Hypothalamus (tissue), 51 donors: ENCODE results near the gene KCNAB1.

ENCODE experiments used
- DNase-seq, 51 donors: peaks; one replicate each; lab custom pipeline; 2025; lab: John Stamatoyannopoulos, UW

KCNAB1 gene

DNA sequence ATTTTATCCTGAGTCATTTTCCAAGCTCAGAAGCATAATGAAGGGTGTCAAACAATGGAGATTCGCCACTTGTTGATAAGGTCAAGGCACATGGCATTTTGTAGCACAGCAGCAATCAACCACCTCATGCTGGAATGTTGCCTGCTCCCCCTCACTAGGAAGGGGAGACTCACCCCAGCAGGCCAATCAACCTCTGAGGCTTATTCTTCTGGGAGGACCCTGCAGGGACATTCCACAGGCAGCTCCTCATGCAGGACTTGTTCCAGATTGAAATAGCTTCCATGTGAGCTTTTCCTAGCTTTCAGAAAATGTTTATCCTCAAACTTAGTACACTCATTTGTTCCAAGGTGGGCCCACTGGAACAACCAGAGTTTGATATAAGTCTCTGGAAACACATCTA is 356.9 kb downstream of the KCNAB1 start:
- DNase-seq: no peak

DNA sequence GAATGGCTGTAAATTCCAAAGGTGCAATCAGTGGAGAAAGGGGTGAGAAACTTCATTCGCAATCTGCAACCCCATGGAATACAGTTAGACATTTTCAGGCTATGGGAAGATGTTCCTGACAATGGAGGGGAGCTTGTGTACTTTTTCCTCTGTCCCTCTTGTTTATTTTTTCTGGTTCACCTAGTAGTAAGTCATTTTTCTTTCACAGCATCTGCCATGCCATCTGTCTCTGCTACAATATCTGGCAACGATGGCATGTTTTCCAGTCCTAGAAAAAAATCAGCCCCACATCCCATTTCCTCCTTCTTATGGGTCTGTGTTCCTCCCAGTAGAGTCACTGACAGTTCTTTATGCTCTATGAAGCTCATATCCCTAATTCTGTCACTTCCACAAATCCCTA is 358.5 kb downstream of the KCNAB1 start:
- no peak for DNase-seq

DNA sequence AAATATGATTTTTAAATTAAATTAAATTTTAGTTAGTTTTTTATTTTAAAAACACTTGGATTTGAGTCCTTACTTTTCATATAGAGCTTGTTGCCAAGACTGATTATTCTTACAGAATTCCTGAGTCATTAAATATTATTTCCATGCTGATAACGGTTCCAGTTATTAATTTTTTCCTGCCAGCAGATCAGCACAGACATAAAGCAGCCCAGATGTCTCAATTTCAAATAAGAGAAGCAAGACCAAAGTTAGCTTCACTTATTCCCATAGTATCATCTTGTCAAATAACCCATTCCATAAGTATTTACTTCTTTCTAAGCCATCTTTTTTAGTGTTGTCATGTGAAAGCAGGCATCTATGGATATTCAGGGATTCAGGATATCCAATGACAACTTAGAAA is 359.2 kb downstream of the KCNAB1 start:
- DNase-seq: no peak

DNA sequence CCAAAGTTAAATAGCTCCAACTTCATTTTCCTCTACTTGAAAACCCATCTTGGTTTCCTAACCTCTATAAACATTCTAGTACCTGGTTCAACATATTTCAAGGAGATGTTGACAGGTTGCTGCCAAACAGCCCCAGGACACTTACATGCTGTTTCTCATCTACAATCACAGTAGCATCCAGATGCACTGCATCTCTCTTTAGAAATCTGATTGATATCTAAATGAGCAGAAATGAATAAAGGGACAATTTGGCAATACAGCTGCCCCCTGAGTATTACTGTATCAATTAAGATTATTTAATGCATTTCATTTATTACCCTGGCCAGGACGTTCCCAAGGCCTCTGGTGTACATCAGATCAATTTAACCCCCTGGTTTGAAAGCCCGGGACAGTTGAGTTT is 360.6 kb downstream of the KCNAB1 start:
- DNase-seq: no peak

DNA sequence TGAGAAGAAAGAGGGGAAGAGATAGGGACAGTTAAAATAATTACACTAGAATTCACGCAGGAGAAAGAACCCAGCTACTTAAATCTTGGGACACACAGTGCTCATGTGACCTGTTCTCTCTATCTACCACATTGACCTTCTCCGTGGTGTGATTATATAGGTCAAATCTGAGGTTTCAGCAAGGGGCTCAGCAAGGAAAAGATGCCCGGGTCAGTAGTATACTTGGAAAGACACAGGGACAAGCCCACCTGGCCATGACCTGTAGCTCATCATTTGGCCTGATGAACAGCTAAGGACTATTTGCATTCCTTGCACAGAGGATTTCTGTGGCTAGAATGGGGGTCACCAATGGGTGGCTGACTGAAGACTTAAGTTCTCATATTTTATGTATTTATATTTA is 362.6 kb downstream of the KCNAB1 start:
- DNase-seq: no peak

DNA sequence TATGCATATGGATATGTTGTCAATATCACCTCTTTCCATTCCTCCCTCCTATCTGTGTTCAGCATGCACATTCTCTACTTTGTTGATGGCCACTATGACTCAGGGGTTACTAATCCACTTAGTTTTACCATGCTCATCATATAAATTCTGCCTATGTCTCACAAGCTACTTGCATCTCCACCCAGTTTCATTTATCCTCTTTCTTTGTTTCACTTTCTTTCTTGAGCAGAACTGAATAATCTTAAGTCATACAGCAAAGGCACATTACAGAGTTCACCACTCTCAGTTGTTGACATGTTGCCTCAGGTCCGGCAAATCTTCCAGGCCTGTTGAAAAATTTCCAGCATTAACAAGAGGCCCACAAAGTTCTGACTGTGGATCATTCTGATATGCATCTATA is 363.0 kb downstream of the KCNAB1 start:
- no peak for DNase-seq

- peak in 3 of 51 donors; percentile 1 to 31 (median 28) for DNase-seq
Measured at GRCh38 chr3:156483961-156484787, 363.8 kb downstream of the KCNAB1 start.

- no peak for DNase-seq
Measured at GRCh38 chr3:156488767-156489166, 368.4 kb downstream of the KCNAB1 start.

DNA sequence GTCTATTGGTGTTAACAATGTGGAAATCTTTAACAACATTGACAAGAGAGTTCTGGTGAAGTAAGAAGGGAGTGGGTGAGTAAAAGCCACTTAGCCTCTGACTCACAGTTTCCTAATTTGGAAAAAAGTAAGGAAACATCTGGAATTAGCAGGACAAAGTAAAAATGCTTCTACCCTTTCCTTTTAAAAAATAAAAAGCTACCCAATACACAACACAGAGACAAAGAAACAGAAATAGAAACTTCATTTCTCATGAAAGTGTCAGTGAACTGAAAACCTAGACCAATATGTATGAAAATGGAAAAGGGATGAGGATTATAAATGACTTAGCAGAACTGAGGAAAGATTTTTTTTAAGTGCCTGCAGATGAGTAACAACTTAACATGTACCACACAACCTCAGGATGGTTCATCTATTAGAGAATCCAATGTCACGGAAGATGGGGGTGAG is 369.1 kb downstream of the KCNAB1 start:
- DNase-seq: no peak

- no peak for DNase-seq
Measured at GRCh38 chr3:156491192-156491591, 370.8 kb downstream of the KCNAB1 start.

DNA sequence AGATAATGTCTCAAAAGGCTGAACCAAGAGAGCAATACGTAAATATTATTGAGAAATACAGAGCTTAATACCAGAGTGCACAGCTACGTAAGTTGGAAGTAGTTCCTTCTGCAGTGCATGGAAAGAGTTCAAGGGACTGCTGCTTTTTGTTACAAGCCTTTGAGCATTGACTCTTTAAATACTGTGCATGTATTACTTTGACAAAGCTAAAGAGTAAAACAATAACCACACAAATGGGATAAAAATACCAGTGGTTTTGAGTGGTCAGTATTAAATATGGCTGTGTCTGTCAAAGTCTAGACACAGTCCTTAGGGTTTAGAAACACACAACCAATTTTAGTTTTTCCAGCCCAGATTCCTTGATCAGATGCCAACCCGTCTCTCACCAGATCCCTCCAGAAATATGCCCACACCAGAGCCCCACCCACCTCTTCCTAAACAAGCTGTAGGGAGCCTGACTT is 372.5 kb downstream of the KCNAB1 start:
- no peak for DNase-seq

DNA sequence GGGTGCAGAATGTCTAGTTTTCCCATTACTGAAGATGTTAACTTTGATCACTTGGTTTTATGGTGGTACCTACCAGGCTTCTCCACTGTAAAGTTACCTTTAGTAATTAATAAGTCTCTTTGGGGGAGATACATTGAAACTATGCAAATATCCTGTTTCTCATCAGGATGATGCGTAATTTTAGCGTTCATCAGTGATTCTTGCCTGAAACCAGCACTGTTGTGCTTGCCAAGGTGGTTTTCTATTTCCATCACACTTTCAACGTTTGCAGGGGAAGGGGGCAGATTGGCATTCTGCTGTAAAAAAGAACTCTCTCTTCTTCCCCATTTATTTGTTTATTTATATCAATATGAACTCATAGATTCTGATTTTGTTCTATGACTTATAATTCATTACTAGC is 373.5 kb downstream of the KCNAB1 start:
- no peak for DNase-seq

- DNase-seq: no peak
Measured at GRCh38 chr3:156495816-156496215, 375.4 kb downstream of the KCNAB1 start.

GRCh38 chr3:156497326-156497725 is 376.9 kb downstream of the KCNAB1 start:
- no peak for DNase-seq

- no peak for DNase-seq
Measured at GRCh38 chr3:156498307-156498706, 377.9 kb downstream of the KCNAB1 start.

GRCh38 chr3:156507285-156507684 is 386.9 kb downstream of the KCNAB1 start:
- no peak for DNase-seq

GRCh38 chr3:156509189-156510174 is 389.1 kb downstream of the KCNAB1 start:
- DNase-seq: peak in 2 of 51 donors; percentile 7 to 69

- no peak for DNase-seq
Measured at GRCh38 chr3:156511987-156512677, 391.8 kb downstream of the KCNAB1 start.

DNA sequence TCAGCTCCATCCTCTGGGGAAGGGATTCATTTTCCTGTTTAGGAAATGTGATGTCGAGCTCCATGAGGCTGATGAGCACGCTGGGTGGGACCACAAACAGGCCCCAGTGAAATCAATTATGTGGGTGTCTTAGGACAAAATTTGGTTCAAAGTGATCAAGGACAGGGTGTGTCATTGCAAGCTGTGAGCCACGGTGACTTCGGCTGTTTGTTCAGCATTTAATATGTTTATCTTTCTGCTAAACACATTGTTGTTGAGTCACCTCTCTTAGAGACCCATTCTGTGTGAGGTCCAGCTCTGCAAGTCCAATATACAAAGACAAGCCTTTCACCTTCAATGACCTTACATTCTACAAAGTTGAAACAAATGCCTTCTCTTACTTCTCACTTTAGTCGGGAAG is 393.2 kb downstream of the KCNAB1 start:
- no peak for DNase-seq

DNA sequence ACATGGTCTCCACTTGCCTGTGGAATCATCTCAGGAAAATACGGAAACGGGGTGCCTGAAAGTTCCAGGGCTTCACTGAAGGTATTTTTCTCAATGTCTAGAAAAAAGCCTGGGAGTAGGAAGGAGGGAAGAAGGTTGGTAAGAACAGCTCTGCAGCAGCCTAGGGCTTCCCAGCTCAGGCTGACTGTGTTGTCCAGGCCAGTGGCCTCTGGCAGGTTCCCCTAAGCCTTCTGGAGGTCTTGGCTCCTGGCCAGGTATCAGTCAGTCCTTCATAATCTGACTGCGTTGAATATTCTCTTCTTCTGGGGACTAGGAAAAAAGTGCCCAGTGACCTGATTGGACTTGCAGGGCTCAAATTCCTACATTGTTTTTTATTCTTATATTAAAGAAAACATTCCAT is 395.9 kb downstream of the KCNAB1 start:
- DNase-seq: peak in 1 of 51 donors; percentile 14

DNA sequence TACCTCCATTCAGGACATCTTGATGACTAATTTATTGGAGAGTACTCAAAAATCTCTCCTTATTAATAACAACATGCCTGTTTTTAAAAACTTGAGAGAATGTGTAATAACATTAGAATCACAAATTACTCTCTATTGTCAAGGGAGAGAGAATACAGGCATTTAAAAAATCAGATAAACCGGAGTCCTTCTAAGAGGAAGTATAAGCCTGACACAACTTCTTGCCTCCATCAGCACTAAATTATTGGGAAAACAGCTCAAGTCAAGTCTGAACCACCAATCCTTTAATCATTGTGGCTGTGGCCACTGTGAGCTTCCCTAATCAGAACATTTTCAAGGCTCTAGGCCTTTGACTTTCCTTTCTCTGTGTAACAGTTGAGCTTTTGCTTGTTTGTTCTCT is 396.6 kb downstream of the KCNAB1 start:
- DNase-seq: no peak
